WTC11 (cell line): ENCODE results near the gene PRRT1. TPM values are rescaled to one million over a fixed set of nuclear protein-coding genes. Genes with fewer than 3 reads are reported as not detected.
"Not testable (repeated sequence)": the region's sequence is repeated elsewhere in the genome, so short reads cannot be mapped to it uniquely, and the experiment has no call there.

ENCODE experiments used
- ATAC-seq: fragments of 200-7000 bp; cut with Tn5 transposase; 2 replicates; pipeline ENCODE4 v1.10.0; 2021; ENCODE audit warnings: mild to moderate bottlenecking, moderate library complexity
- CTCF ChIA-PET: fragments of 300-600 bp; sonication (Branson Sonifier 250); formaldehyde crosslinking; loops from one replicate; lab custom pipeline; 2021; ENCODE audit warnings: antibody characterized with exemption; lab: Charles Lee
- POLR2A ChIA-PET: fragments of 350-600 bp; sonication (Branson Sonifier 250); formaldehyde crosslinking; loops from one replicate; lab custom pipeline; 2021; ENCODE audit warnings: antibody characterized with exemption; lab: Charles Lee
- DNase-seq: peaks from one replicate; pipeline ENCODE4 v3.0.0; 2021; ENCODE audit warnings: low spot score
- H3K27ac Mint-ChIP-seq: 2 replicates; pipeline ENCODE4 v1.8.0; 2021; ENCODE audit warnings: mixed read lengths
- H3K27me3 Mint-ChIP-seq: 2 replicates; pipeline ENCODE4 v1.8.0; 2021; ENCODE audit warnings: low read depth, mild to moderate bottlenecking, moderate library complexity, mixed read lengths
- H3K36me3 Mint-ChIP-seq: 2 replicates; pipeline ENCODE4 v1.8.0; 2021; ENCODE audit warnings: mixed read lengths
- H3K4me1 Mint-ChIP-seq: 2 replicates; pipeline ENCODE4 v1.8.0; 2022; ENCODE audit warnings: mixed read lengths
- H3K4me3 Mint-ChIP-seq: 2 replicates; pipeline ENCODE4 v1.8.0; 2021; ENCODE audit warnings: mild to moderate bottlenecking, moderate library complexity, mixed read lengths
- H3K9me3 Mint-ChIP-seq: 2 replicates; pipeline ENCODE4 v1.8.0; 2021; ENCODE audit warnings: mixed read lengths
- ELF4 ChIP-seq: sonication (generic); formaldehyde crosslinking; IDR thresholded peaks from 2 replicates; pipeline ENCODE4 v1.8.1; 2022; ENCODE audit warnings: low read depth, mild to moderate bottlenecking, moderate library complexity, missing genetic modification reagents
- FOXK1 ChIP-seq: sonication (generic); formaldehyde crosslinking; IDR thresholded peaks from 2 replicates; pipeline ENCODE4 v1.8.0; 2022; ENCODE audit warnings: mild to moderate bottlenecking, moderate library complexity, missing genetic modification reagents
- JAZF1 ChIP-seq: fragments of 250-450 bp; sonication (Bioruptor Pico); IDR thresholded peaks from 2 replicates; pipeline ENCODE4 v1.9.0; 2021; ENCODE audit warnings: moderate library complexity, mild to moderate bottlenecking, inconsistent platforms
- JUN ChIP-seq: sonication (generic); formaldehyde crosslinking; IDR thresholded peaks from 2 replicates; pipeline ENCODE4 v1.8.0; 2023; ENCODE audit warnings: mild to moderate bottlenecking, missing genetic modification reagents
- KAT7 ChIP-seq: sonication (generic); formaldehyde crosslinking; IDR thresholded peaks from 2 replicates; pipeline ENCODE4 v1.8.1; 2023; ENCODE audit warnings: missing genetic modification reagents, mild to moderate bottlenecking, borderline replicate concordance
- MYBL2 ChIP-seq: sonication (generic); formaldehyde crosslinking; IDR thresholded peaks from 2 replicates; pipeline ENCODE4 v1.8.1; 2023; ENCODE audit warnings: mild to moderate bottlenecking, moderate library complexity, missing genetic modification reagents
- NR2C2 ChIP-seq: sonication (generic); formaldehyde crosslinking; IDR thresholded peaks from 2 replicates; pipeline ENCODE4 v1.8.0; 2022; ENCODE audit warnings: mild to moderate bottlenecking, missing genetic modification reagents
- NR3C1 ChIP-seq: sonication (generic); formaldehyde crosslinking; conservative IDR thresholded peaks from 2 replicates; pipeline ENCODE4 v1.8.1; 2023; ENCODE audit warnings: low read depth, mild to moderate bottlenecking, missing genetic modification reagents
- PRRX2 ChIP-seq: fragments of 250-450 bp; sonication (Bioruptor Pico); IDR thresholded peaks from 2 replicates; pipeline ENCODE4 v1.8.0; 2021; ENCODE audit warnings: mild to moderate bottlenecking
- RELA ChIP-seq: sonication (generic); formaldehyde crosslinking; IDR thresholded peaks from 2 replicates; pipeline ENCODE4 v1.8.1; 2022; ENCODE audit warnings: missing genetic modification reagents, mild to moderate bottlenecking, borderline replicate concordance
- SP1 ChIP-seq: sonication (generic); formaldehyde crosslinking; conservative IDR thresholded peaks from 2 replicates; pipeline ENCODE4 v1.8.1; 2022; ENCODE audit warnings: missing genetic modification reagents
- TCF7 ChIP-seq: sonication (generic); formaldehyde crosslinking; IDR thresholded peaks from 2 replicates; pipeline ENCODE4 v1.8.0; 2022; ENCODE audit warnings: mild to moderate bottlenecking, low read depth, missing genetic modification reagents, moderate library complexity
- TEAD4 ChIP-seq: sonication (generic); formaldehyde crosslinking; IDR thresholded peaks from 2 replicates; pipeline ENCODE4 v1.8.0; 2022; ENCODE audit warnings: mild to moderate bottlenecking, missing genetic modification reagents
- TP53 ChIP-seq: sonication (generic); formaldehyde crosslinking; IDR thresholded peaks from 2 replicates; pipeline ENCODE4 v1.8.1; 2023; ENCODE audit warnings: mild to moderate bottlenecking, missing genetic modification reagents
- ZNF396 ChIP-seq: fragments of 250-450 bp; sonication (Bioruptor Pico); IDR thresholded peaks from 2 replicates; pipeline ENCODE4 v1.8.0; 2021; ENCODE audit warnings: mild to moderate bottlenecking, moderate library complexity, borderline replicate concordance
- ZNF416 ChIP-seq: fragments of 250-450 bp; sonication (Bioruptor Pico); IDR thresholded peaks from 2 replicates; pipeline ENCODE4 v1.9.0; 2021; ENCODE audit warnings: mild to moderate bottlenecking, inconsistent platforms
- total RNA-seq: library from RNA; stranded (reverse); gene quantifications from 3 replicates; pipeline ENCODE4 v1.2.3, GENCODE V29; 2021
- TF ChIP-seq, protein P1 (sequence below): sonication (generic); formaldehyde crosslinking; IDR thresholded peaks from 2 replicates; pipeline ENCODE4 v1.8.1; 2023; ENCODE audit warnings: mild to moderate bottlenecking, moderate library complexity, missing genetic modification reagents
- TF ChIP-seq, protein P2 (sequence below): fragments of 200-600 bp; IDR thresholded peaks from 2 replicates; pipeline ENCODE4 v1.8.0; 2022; ENCODE audit warnings: antibody characterized with exemption
- TF ChIP-seq, protein P3 (sequence below): fragments of 250-450 bp; sonication (Bioruptor Pico); IDR thresholded peaks from 2 replicates; pipeline ENCODE4 v1.9.0; 2021; ENCODE audit warnings: mild to moderate bottlenecking
- TF ChIP-seq, protein P4 (sequence below): sonication (generic); formaldehyde crosslinking; IDR thresholded peaks from 2 replicates; pipeline ENCODE4 v1.8.0; 2022; ENCODE audit warnings: missing genetic modification reagents

Gene PRRT1
- total RNA-seq, 1 experiment from 2014 or later = 1.6 TPM

DNA sequence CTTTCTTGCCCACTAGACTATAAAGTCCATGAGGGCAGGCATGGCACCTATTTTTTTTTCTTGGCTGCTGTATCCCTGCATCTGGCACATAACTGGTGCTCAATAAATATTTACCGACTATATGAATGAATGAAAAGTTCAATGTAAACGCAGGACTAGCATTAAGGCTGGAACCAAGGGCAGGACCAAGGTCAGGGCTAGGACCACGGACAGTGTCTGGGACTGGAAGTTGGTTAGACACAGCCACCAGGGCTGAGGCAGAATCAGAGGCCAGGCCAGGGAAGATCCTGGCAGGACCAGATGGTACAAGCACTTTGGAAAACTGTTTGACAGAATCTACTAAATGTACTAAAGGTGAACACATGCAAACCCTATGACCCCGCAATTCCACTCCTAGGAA lies 46.3 kb downstream of the PRRT1 start (continued):
- TF ChIP-seq, protein P1, sequence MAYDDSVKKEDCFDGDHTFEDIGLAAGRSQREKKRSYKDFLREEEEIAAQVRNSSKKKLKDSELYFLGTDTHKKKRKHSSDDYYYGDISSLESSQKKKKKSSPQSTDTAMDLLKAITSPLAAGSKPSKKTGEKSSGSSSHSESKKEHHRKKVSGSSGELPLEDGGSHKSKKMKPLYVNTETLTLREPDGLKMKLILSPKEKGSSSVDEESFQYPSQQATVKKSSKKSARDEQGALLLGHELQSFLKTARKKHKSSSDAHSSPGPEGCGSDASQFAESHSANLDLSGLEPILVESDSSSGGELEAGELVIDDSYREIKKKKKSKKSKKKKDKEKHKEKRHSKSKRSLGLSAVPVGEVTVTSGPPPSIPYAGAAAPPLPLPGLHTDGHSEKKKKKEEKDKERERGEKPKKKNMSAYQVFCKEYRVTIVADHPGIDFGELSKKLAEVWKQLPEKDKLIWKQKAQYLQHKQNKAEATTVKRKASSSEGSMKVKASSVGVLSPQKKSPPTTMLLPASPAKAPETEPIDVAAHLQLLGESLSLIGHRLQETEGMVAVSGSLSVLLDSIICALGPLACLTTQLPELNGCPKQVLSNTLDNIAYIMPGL (CRISPR knock-in tag) = no peak
- no peak for TF ChIP-seq NR3C1 (CRISPR knock-in tag)
- TF ChIP-seq JAZF1 (CRISPR knock-in tag) = no peak

DNA sequence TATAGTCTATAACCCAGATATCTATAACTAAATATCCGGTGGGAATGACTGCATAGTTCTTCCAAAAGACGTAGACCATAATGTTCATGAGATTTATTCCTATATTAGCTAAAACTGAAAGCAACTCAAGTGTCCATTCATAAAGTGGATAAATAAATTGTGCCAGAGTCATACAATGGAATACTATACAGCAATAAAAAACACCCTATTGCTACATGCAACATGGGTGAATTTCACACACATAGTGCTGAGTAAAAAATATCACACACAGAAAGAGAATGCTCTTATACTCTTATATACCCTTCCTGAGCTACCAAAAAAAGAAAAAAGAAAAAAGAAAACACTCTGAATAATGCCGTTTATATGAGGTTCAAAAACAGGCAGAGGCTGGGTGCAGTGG lies 49.5 kb downstream of the PRRT1 start:
- DNase-seq = no peak
- TF ChIP-seq MYBL2 (CRISPR knock-in tag) = no peak
- TF ChIP-seq, protein P2, sequence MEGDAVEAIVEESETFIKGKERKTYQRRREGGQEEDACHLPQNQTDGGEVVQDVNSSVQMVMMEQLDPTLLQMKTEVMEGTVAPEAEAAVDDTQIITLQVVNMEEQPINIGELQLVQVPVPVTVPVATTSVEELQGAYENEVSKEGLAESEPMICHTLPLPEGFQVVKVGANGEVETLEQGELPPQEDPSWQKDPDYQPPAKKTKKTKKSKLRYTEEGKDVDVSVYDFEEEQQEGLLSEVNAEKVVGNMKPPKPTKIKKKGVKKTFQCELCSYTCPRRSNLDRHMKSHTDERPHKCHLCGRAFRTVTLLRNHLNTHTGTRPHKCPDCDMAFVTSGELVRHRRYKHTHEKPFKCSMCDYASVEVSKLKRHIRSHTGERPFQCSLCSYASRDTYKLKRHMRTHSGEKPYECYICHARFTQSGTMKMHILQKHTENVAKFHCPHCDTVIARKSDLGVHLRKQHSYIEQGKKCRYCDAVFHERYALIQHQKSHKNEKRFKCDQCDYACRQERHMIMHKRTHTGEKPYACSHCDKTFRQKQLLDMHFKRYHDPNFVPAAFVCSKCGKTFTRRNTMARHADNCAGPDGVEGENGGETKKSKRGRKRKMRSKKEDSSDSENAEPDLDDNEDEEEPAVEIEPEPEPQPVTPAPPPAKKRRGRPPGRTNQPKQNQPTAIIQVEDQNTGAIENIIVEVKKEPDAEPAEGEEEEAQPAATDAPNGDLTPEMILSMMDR = no peak
- no peak for TF ChIP-seq RELA (CRISPR knock-in tag)
- no peak for TF ChIP-seq KAT7 (CRISPR knock-in tag)
- no peak for TF ChIP-seq ZNF416 (CRISPR knock-in tag)
- no peak for TF ChIP-seq FOXK1 (CRISPR knock-in tag)
- TF ChIP-seq, protein P1 (CRISPR knock-in tag) = no peak
- TF ChIP-seq ELF4 (CRISPR knock-in tag) = no peak
- TF ChIP-seq TEAD4 = no peak
- TF ChIP-seq PRRX2 (CRISPR knock-in tag) = no peak
- TF ChIP-seq JUN (CRISPR knock-in tag) = no peak
- TF ChIP-seq, protein P3, sequence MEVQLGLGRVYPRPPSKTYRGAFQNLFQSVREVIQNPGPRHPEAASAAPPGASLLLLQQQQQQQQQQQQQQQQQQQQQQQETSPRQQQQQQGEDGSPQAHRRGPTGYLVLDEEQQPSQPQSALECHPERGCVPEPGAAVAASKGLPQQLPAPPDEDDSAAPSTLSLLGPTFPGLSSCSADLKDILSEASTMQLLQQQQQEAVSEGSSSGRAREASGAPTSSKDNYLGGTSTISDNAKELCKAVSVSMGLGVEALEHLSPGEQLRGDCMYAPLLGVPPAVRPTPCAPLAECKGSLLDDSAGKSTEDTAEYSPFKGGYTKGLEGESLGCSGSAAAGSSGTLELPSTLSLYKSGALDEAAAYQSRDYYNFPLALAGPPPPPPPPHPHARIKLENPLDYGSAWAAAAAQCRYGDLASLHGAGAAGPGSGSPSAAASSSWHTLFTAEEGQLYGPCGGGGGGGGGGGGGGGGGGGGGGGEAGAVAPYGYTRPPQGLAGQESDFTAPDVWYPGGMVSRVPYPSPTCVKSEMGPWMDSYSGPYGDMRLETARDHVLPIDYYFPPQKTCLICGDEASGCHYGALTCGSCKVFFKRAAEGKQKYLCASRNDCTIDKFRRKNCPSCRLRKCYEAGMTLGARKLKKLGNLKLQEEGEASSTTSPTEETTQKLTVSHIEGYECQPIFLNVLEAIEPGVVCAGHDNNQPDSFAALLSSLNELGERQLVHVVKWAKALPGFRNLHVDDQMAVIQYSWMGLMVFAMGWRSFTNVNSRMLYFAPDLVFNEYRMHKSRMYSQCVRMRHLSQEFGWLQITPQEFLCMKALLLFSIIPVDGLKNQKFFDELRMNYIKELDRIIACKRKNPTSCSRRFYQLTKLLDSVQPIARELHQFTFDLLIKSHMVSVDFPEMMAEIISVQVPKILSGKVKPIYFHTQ (CRISPR knock-in tag) = no peak
- TF ChIP-seq NR2C2 (CRISPR knock-in tag) = no peak
- TF ChIP-seq SP1 (CRISPR knock-in tag) = no peak
- no peak for TF ChIP-seq TCF7 (CRISPR knock-in tag)
- TF ChIP-seq, protein P4, sequence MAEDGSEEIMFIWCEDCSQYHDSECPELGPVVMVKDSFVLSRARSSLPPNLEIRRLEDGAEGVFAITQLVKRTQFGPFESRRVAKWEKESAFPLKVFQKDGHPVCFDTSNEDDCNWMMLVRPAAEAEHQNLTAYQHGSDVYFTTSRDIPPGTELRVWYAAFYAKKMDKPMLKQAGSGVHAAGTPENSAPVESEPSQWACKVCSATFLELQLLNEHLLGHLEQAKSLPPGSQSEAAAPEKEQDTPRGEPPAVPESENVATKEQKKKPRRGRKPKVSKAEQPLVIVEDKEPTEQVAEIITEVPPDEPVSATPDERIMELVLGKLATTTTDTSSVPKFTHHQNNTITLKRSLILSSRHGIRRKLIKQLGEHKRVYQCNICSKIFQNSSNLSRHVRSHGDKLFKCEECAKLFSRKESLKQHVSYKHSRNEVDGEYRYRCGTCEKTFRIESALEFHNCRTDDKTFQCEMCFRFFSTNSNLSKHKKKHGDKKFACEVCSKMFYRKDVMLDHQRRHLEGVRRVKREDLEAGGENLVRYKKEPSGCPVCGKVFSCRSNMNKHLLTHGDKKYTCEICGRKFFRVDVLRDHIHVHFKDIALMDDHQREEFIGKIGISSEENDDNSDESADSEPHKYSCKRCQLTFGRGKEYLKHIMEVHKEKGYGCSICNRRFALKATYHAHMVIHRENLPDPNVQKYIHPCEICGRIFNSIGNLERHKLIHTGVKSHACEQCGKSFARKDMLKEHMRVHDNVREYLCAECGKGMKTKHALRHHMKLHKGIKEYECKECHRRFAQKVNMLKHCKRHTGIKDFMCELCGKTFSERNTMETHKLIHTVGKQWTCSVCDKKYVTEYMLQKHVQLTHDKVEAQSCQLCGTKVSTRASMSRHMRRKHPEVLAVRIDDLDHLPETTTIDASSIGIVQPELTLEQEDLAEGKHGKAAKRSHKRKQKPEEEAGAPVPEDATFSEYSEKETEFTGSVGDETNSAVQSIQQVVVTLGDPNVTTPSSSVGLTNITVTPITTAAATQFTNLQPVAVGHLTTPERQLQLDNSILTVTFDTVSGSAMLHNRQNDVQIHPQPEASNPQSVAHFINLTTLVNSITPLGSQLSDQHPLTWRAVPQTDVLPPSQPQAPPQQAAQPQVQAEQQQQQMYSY = no peak
- TF ChIP-seq ZNF396 = no peak
- TF ChIP-seq TP53 = no peak
- H3K27me3 Mint-ChIP-seq = peaks cover 20% of the 10 kb centered on the region
- no peak overlapping the region for H3K27ac Mint-ChIP-seq
- ATAC-seq = no peak
- H3K4me1 Mint-ChIP-seq = no peaks in the 10 kb centered on the region
- H3K36me3 Mint-ChIP-seq = no peaks in the 10 kb centered on the region
- ChIA-PET CTCF (interaction anchor here (2.3 to 2.8 kb wide), 2 partner anchors 15 to 54 kb away, joined by 5 to 12 read pairs; no protein-coding TSS in a partner anchor), POLR2A (no interaction called here)
- H3K4me3 Mint-ChIP-seq = no peak overlapping the region
- peaks cover 8% of the 10 kb centered on the region for H3K9me3 Mint-ChIP-seq

DNA sequence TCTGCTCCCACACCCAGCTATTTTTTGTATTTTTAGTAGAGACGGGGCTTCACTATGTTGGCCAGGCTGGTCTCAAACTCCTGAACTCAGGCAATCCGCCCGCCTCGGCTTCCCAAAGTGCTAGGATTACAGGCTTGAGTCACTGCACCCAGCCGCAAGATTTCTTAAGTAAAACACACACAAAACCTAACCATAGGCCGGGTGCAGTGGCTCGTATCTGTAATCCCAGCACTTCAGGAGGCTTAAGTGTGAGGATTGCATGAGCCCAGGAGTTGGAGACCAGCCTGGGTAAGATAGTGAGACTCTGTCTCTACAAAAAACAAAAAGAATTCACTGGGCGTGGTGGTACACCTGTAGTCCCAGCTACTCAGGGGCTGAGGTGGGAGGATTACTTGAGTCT lies 51.5 kb downstream of the PRRT1 start:
- ATAC-seq, H3K4me3 Mint-ChIP-seq, H3K36me3 Mint-ChIP-seq, H3K27ac Mint-ChIP-seq, POLR2A ChIA-PET, DNase-seq, H3K4me1 Mint-ChIP-seq, H3K9me3 Mint-ChIP-seq: not testable (repeated sequence)
- CTCF ChIA-PET = interaction anchor here (0.7 to 2.8 kb wide), 3 partner anchors 17 to 52 kb away, joined by 4 to 12 read pairs (median 4); no protein-coding TSS in a partner anchor
- peaks cover 18% of the 10 kb centered on the region for H3K27me3 Mint-ChIP-seq
